ENCODE results near the gene LUZP1. TPM values are rescaled to one million over a fixed set of nuclear protein-coding genes. Genes with fewer than 3 reads are reported as not detected.
"Not testable (repeated sequence)": the region's sequence is repeated elsewhere in the genome, so short reads cannot be mapped to it uniquely, and the experiment has no call there.

The LUZP1 gene
- total and polyA plus RNA-seq, 2 donors (not counting 1 experiment from before 2014, with no cell fraction given): 18.8 to 27.2 TPM

DNA sequence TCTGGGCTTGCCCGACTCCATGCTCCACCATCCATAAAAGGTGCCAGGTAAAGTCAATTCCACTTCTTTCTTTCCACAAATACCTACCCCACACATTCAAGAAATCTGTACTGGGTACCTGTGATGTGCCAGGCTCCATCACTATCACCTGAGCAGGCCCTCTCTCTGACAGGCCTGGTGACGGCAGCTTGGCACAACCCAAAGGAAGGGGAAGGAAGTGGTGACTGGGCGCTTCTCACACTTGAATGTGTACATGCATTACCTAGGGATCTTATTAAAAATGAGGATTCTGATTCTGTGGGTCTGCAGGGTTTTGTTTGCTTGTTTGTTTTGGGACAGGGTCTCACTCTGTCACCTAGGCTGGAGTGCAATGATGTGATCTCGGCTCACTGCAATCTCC lies 41.1 kb upstream of the LUZP1 start:
- Histone ChIP-seq H3K4me2 (ENCODE audit: extremely low read depth, insufficient read depth, low read length) (no peak overlapping the region), H3K9ac (ENCODE audit: insufficient read depth, low read length) (no peak overlapping the region), H4K20me1 (ENCODE audit: control insufficient read depth, extremely low read depth, insufficient read depth, low read length) (no peaks in the 10 kb centered on the region), H3K4me1 (ENCODE audit: control insufficient read depth, extremely low read depth, insufficient read depth, low read length) (no peaks in the 10 kb centered on the region), H3K9me3 (ENCODE audit: control insufficient read depth, insufficient read depth, low read depth, low read length) (no peaks in the 10 kb centered on the region), H3K4me3 (replicated peaks in 1 of 4; ENCODE audit: control extremely low read depth in 1 of 4, insufficient read depth in 1 of 4, low read depth in 3 of 4, low read length in 4 of 4) (no peak overlapping the region), H2AFZ (ENCODE audit: low read length) (no peak overlapping the region), H3K27me3 (ENCODE audit: control insufficient read depth, insufficient read depth, low read length) (peaks cover 11% of the 10 kb centered on the region), H3K79me2 (ENCODE audit: control insufficient read depth, insufficient read depth, low read length) (no peaks in the 10 kb centered on the region), H3K27ac (ENCODE audit: insufficient read depth, low read length) (no peak overlapping the region), H3K36me3 (ENCODE audit: control insufficient read depth, insufficient read depth, low read length) (no peaks in the 10 kb centered on the region)
- TF ChIP-seq EZH2 (IDR thresholded peaks at IDR 0.05; ENCODE audit: low read length, missing control alignments): no peak
- TF ChIP-seq, protein P1, sequence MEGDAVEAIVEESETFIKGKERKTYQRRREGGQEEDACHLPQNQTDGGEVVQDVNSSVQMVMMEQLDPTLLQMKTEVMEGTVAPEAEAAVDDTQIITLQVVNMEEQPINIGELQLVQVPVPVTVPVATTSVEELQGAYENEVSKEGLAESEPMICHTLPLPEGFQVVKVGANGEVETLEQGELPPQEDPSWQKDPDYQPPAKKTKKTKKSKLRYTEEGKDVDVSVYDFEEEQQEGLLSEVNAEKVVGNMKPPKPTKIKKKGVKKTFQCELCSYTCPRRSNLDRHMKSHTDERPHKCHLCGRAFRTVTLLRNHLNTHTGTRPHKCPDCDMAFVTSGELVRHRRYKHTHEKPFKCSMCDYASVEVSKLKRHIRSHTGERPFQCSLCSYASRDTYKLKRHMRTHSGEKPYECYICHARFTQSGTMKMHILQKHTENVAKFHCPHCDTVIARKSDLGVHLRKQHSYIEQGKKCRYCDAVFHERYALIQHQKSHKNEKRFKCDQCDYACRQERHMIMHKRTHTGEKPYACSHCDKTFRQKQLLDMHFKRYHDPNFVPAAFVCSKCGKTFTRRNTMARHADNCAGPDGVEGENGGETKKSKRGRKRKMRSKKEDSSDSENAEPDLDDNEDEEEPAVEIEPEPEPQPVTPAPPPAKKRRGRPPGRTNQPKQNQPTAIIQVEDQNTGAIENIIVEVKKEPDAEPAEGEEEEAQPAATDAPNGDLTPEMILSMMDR (conservative IDR thresholded peaks at IDR 0.05 in 1 of 2, IDR thresholded peaks at IDR 0.05 in 1 of 2; ENCODE audit: low read depth in 1 of 2, low read length in 2 of 2): no peak
- no peak for DNase-seq (ENCODE audit: low read depth in 2 of 2)

DNA sequence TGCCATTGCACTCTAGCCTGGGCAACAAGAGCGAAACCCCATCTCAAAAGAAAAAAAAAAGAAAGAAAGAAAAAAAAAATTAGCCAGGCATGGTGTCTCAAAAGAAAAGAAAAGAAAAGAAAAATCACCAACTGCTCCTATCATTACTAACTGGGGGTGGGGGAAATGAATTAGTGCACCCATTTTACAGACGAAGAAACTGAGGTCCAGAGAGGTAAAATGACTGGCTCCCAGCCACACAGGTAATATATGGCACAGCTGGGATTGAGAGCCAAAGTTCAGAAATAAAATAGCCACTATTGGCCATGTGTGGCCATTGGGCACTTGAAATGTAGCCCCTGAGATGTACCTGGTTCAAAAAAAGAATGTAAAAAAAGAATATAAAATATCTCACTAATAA lies 39.9 kb upstream of the LUZP1 start:
- Histone ChIP-seq H3K9me3 (ENCODE audit: control insufficient read depth, insufficient read depth, low read depth, low read length) (no peaks in the 10 kb centered on the region), H3K79me2 (ENCODE audit: control insufficient read depth, insufficient read depth, low read length) (no peaks in the 10 kb centered on the region), H3K4me3 (replicated peaks in 1 of 4; ENCODE audit: control extremely low read depth in 1 of 4, insufficient read depth in 1 of 4, low read depth in 3 of 4, low read length in 4 of 4) (no peak overlapping the region), H2AFZ (ENCODE audit: low read length) (no peak overlapping the region), H3K9ac (ENCODE audit: insufficient read depth, low read length) (no peak overlapping the region), H3K36me3 (ENCODE audit: control insufficient read depth, insufficient read depth, low read length) (no peaks in the 10 kb centered on the region), H3K27ac (ENCODE audit: insufficient read depth, low read length) (no peak overlapping the region), H3K27me3 (ENCODE audit: control insufficient read depth, insufficient read depth, low read length) (peaks cover 11% of the 10 kb centered on the region), H3K4me2 (ENCODE audit: extremely low read depth, insufficient read depth, low read length) (no peak overlapping the region), H3K4me1 (ENCODE audit: control insufficient read depth, extremely low read depth, insufficient read depth, low read length) (no peaks in the 10 kb centered on the region), H4K20me1 (ENCODE audit: control insufficient read depth, extremely low read depth, insufficient read depth, low read length) (no peaks in the 10 kb centered on the region)
- no peak for DNase-seq (ENCODE audit: low read depth in 2 of 2)
- TF ChIP-seq, protein P1 (conservative IDR thresholded peaks at IDR 0.05 in 1 of 2, IDR thresholded peaks at IDR 0.05 in 1 of 2; ENCODE audit: low read depth in 1 of 2, low read length in 2 of 2): no peak

DNA sequence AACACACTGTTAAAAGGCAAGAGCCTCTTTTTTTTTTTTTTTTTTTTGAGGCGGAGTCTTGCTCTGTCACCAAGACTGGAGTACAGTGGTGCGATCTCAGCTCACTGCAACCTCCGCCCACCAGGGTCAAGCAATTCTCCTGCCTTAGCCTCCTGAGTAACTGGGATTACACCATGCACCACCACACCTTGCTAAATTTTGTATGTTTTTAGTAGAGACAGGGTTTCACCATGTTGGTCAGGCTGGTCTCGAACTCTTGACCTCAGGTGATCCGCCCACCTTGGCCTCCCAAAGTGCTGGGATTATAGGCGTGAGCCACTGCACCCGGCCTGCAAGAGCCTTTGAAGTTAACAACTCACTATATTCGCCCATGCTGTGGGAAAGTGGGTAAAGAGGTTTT lies 39.1 kb upstream of the LUZP1 start:
- not testable (repeated sequence) for H3K9ac ChIP-seq (ENCODE audit: insufficient read depth, low read length); H3K36me3 ChIP-seq (ENCODE audit: control insufficient read depth, insufficient read depth, low read length); H3K4me1 ChIP-seq (ENCODE audit: control insufficient read depth, extremely low read depth, insufficient read depth, low read length); H3K4me2 ChIP-seq (ENCODE audit: extremely low read depth, insufficient read depth, low read length); H4K20me1 ChIP-seq (ENCODE audit: control insufficient read depth, extremely low read depth, insufficient read depth, low read length); H3K27ac ChIP-seq (ENCODE audit: insufficient read depth, low read length); H3K79me2 ChIP-seq (ENCODE audit: control insufficient read depth, insufficient read depth, low read length); DNase-seq (ENCODE audit: low read depth in 2 of 2); H3K9me3 ChIP-seq (ENCODE audit: control insufficient read depth, insufficient read depth, low read depth, low read length); H2AFZ ChIP-seq (ENCODE audit: low read length); H3K4me3 ChIP-seq (replicated peaks in 1 of 4; ENCODE audit: control extremely low read depth in 1 of 4, insufficient read depth in 1 of 4, low read depth in 3 of 4, low read length in 4 of 4)
- H3K27me3 ChIP-seq (ENCODE audit: control insufficient read depth, insufficient read depth, low read length): peaks cover 11% of the 10 kb centered on the region

Measured in fibroblast of lung (primary cell).